T47D (cell line): Measurements from ENCODE around the gene CARTPT.

Experiments used
- DNase-seq, 2 experiments: peaks; one replicate each; pipeline versions ENCODE4 v3.0.0 to v3.0.0-alpha.2; 2011 to 2012; ENCODE audit warnings: low read depth in 1 of 2, low spot score in 1 of 2
- JUND ChIP-seq: IDR thresholded peaks from 2 replicates; pipeline ENCODE4 v1.6.1; 2012; ENCODE audit warnings: low read depth
- in situ Hi-C: cut with HindIII; loops from 2 replicates; pipeline ENCODE4 v1.10.0; 2016; ENCODE audit warnings: low sequenced_read_pairs, low pct_unique_long_range_greater_than_20kb

The CARTPT gene

GRCh38 chr5:71703941-71704340 lies 15.1 kb upstream of the CARTPT start:
- in situ Hi-C loops, result no loop called here
- DNase-seq, result no peak

GRCh38 chr5:71705421-71705820 lies 13.7 kb upstream of the CARTPT start:
- TF ChIP-seq JUND, result no peak
- no peak for DNase-seq
- in situ Hi-C loops, result no loop called here

More at GRCh38 chr5:71703941-71704340, 15.1 kb upstream of the CARTPT start:
- no peak for TF ChIP-seq JUND

GRCh38 chr5:71706906-71707305 lies 12.2 kb upstream of the CARTPT start:
- DNase-seq, result no peak
- in situ Hi-C loops, result no loop called here
- TF ChIP-seq JUND, result no peak

GRCh38 chr5:71711610-71712009 lies 7.5 kb upstream of the CARTPT start:
- DNase-seq, result no peak
- TF ChIP-seq JUND, result no peak
- in situ Hi-C loops, result no loop called here

DNA sequence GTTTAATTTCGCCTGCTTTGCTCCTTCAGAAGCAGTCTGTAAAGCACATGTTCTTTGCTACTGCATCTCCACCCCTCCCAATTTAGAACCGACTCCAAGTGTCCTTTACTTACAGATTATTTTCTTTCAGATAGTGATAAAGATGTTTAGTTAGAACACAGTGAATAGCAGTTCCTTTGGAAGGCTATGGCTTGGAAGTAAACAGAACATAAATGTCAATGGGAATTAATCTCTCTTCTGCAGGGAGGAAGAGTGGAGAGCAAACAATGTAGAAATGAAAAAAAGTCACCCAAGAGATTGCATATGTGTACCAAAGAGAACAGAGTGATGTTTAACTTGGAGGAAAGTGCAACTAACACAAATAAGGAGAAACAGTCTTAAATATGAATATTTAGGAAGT lies 4.2 kb upstream of the CARTPT start:
- in situ Hi-C loops, result no loop called here
- TF ChIP-seq JUND, result no peak
- DNase-seq, result peak in 1 of 2 experiments; percentile 72

GRCh38 chr5:71727978-71728377 lies 8.9 kb downstream of the CARTPT start:
- in situ Hi-C loops, result no loop called here
- TF ChIP-seq JUND, result no peak
- no peak for DNase-seq

DNA sequence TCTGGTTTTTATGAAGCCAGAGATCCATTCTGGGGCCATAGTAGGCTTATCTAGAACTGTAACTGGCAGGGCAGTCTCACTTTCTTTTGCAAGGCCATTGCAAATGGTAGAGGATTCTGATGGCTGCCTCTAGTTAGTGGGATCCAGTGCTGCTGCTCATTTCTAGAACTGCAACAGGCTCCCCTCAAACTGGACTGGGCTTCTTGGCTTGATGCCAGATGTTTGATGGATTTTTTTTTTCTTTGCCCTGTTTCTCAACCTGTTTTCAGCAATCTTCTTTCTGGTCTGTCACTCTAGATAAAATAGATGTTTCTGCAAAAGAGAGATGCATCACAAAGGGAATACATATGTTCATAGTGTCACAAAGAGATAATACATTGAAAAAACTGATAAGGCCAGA lies 11.9 kb downstream of the CARTPT start:
- no peak for DNase-seq
- in situ Hi-C loops, result no loop called here
- TF ChIP-seq JUND, result no peak

DNA sequence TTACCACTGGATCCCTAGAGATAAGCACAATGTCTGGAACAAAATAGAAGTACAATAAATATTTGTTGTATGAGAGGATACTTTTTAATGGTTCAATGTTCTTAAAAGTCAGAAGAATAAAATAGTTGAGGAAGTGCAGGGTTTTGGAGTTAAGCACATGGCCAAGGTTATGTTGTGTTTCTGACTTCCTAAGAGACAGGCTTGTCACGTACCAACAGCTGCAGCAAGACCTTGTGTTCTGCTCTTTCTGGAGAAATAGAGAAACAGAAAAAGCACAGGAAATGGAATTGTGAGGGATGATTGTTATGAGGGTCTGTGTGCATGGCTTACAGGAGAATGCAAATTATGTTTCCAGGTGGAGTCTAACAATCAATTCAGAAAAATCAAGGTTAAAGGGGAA lies 12.9 kb downstream of the CARTPT start:
- no peak for DNase-seq
- TF ChIP-seq JUND, result no peak
- in situ Hi-C loops, result no loop called here

DNA sequence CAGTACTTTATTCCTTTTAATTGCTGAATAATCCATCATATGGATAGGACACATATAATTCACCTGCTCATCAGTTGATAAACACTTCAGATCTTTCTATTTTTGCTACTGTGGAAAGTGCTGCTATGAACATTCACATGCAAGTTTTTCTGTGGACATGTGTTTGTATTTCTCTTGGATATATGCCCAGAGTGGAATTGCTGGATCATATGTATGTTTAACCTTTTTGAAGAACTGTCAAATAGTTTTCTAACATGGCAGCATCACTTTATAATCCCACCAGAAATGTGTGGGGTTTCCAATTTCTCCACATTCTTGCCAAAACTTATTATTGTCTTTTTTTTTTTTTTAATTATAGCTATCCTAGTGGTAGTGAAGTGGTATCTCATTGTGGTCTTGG lies 15.1 kb downstream of the CARTPT start:
- in situ Hi-C loops, result no loop called here
- no peak for TF ChIP-seq JUND
- no peak for DNase-seq

GRCh38 chr5:71737931-71738539 lies 19.0 kb downstream of the CARTPT start:
- TF ChIP-seq JUND, result no peak
- DNase-seq, result no peak
- in situ Hi-C loops, result no loop called here

- TF ChIP-seq JUND, result no peak
- DNase-seq, result no peak
- in situ Hi-C loops, result no loop called here
Observed at GRCh38 chr5:71738662-71739361, 19.7 kb downstream of the CARTPT start.

DNA sequence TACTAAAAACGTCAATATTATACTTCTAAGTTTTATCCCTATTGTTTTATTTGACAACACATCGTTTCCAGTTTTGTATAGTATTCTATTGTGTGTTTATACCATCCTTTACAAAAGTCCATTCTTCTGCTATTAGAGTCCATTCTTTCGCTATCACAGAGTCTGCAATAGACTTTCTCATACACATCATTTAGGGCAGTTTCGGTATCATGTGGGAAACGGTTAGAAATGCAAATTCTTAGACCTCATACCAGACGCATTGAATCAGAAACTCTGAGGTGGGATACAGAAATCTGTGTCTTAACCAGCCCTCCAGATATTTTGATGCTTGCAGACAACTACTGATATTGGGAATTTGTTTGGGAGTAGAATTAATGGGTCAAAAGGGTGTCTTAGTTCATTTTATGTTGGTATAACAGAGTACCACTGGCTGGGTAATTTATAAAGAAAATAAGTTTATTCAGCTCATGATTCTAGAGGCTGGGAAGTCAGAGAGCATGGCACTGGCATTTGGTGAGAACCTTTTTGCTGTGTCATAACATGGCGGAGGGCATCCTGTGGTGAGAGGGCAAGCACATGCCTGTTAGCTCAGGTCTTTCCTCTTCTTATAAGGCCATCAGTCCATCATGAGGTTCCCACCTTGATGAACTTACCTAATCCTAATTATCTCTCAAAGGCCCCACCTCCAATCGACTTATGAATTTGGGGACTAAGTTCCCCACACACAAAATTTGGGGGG lies 21.1 kb downstream of the CARTPT start:
- in situ Hi-C loops, result no loop called here
- no peak for TF ChIP-seq JUND
- DNase-seq, result no peak

DNA sequence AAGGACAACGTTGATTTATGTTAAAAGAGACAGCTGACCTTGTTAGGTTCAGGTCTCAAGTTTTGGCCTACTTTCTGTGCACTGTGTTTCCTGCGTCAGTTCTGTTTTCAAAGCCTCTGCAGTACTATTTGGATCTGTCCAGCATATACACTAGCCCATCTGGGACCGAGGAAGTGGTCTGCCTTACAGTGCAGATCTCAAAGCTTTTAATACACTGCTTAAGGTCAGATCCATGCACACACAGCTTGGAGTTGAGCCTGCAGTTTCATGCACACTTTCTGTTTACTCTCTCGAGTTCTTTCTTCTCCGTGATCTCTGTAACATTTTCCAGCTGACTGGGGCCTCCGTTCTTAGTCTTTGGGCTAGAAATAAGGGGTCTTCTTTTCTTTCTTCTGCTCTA lies 24.1 kb downstream of the CARTPT start:
- in situ Hi-C loops, result no loop called here
- TF ChIP-seq JUND, result no peak
- no peak for DNase-seq
